22Rv1 (cell line): ENCODE measurements around the gene ZNF574.

ENCODE experiments used
- CTCF ChIP-seq: fragments of 450-650 bp; IDR thresholded peaks from 2 replicates; pipeline ENCODE4 v1.5.1; 2017; ENCODE audit warnings: mild to moderate bottlenecking
- ZFX ChIP-seq: fragments of 450-650 bp; IDR thresholded peaks from 2 replicates; pipeline ENCODE4 v1.6.1; 2017; ENCODE audit warnings: antibody characterized with exemption, borderline replicate concordance

- TF ChIP-seq CTCF (no peak), ZFX (no peak)
Measured at GRCh38 chr19:42109896-42110295, 33.9 kb downstream of the ZNF574 start.
